HCT116 (cell line): ENCODE measurements around the gene ARCN1. TPM values are rescaled to one million over a fixed set of nuclear protein-coding genes. Genes with fewer than 3 reads are reported as not detected.
A peak's percentile ranks its signal among the peaks of the same experiment; 100 is the strongest.

Experiments
- ATAC-seq: fragments of 200-7000 bp; cut with Tn5 transposase; 2 replicates; pipeline ENCODE4 v1.9.1; 2020; ENCODE audit warnings: mild to moderate bottlenecking, moderate library complexity
- BruUV-seq: library from RNA; stranded (reverse); fragments of 400-500 nt; replicated peaks from 2 replicates; lab custom pipeline; 2021; lab: Mats Ljungman, UMichigan
- CTCF ChIA-PET: fragments of 300-600 bp; sonication (Branson Sonifier 250); formaldehyde crosslinking; loops from one replicate; lab custom pipeline; 2021; ENCODE audit warnings: antibody characterized with exemption; lab: Charles Lee
- POLR2A ChIA-PET: fragments of 300-600, 350-600 bp; sonication (Branson Sonifier 250); formaldehyde crosslinking; loops from one replicate; lab custom pipeline; 2021; ENCODE audit warnings: antibody characterized with exemption; lab: Charles Lee
- RAD21 ChIA-PET, 2 experiments: fragments of 300-600 bp; sonication (Branson Sonifier 250); formaldehyde crosslinking; loops; one replicate each; lab custom pipeline; 2023; ENCODE audit warnings: low total read pairs in 2 of 2; ENCODE audit not compliant: uncharacterized antibody in 2 of 2, unreplicated experiment in 2 of 2, low non-redundant PET in 1 of 2; lab: Charles Lee
- DNase-seq: peaks from one replicate; pipeline ENCODE4 v3.0.0-alpha.2; 2010; ENCODE audit warnings: low read depth, low spot score
- H2AFZ ChIP-seq: fragments of 200-600 bp; shearing (Covaris generic), sonication (generic); 2 replicates; pipeline ENCODE4 v1.6.1; 2017; ENCODE audit warnings: low read depth, mixed run types, mixed read lengths, antibody characterized with exemption, low read length; ENCODE audit not compliant: poor library complexity, severe bottlenecking
- H3K27ac ChIP-seq: 2 replicates; pipeline ENCODE4 v1.5.1; 2012; ENCODE audit warnings: low read depth, low read length
- H3K27me3 ChIP-seq: fragments of 200-600 bp; sonication (generic); 2 replicates; pipeline ENCODE4 v1.6.1; 2016; ENCODE audit warnings: mixed run types, low read length, mixed read lengths; ENCODE audit not compliant: insufficient read depth
- H3K36me3 ChIP-seq, 2 experiments: fragments of 200-500 bp in 1 of 2; fragments of 200-600 bp in 1 of 2; sonication (Bioruptor generic) in 1 of 2; sonication (generic) in 1 of 2; 2 replicates each; pipeline versions ENCODE4 v1.5.1 to v1.6.1; 2014 to 2016; ENCODE audit warnings: low read length in 2 of 2, inconsistent platforms in 1 of 2, mixed read lengths in 1 of 2, mixed run types in 1 of 2; ENCODE audit not compliant: insufficient read depth in 2 of 2, control insufficient read depth in 1 of 2
- H3K4me1 ChIP-seq, 2 experiments: fragments of 200-600 bp in 1 of 2; sonication (generic) in 1 of 2; 2 replicates each; pipeline versions ENCODE4 v1.5.1 to v1.6.1; 2012 to 2017; ENCODE audit warnings: low read length in 2 of 2, inconsistent platforms in 1 of 2, mild to moderate bottlenecking in 1 of 2, mixed read lengths in 1 of 2, mixed run types in 1 of 2, moderate library complexity in 1 of 2; ENCODE audit not compliant: insufficient read depth in 2 of 2, control insufficient read depth in 1 of 2
- H3K4me2 ChIP-seq: fragments of 200-600 bp; sonication (generic); 2 replicates; pipeline ENCODE4 v1.6.1; 2017; ENCODE audit warnings: mixed run types, low read length, mixed read lengths
- H3K4me3 ChIP-seq, 2 experiments: fragments of 200-600 bp in 1 of 2; sonication (generic) in 1 of 2; replicated peaks in 1 of 2; 2 replicates each; pipeline ENCODE4 v1.5.1; 2011 to 2016; ENCODE audit warnings: low read length in 2 of 2, control low read depth in 1 of 2, low read depth in 1 of 2, mild to moderate bottlenecking in 1 of 2, mixed read lengths in 1 of 2, mixed run types in 1 of 2
- H3K79me2 ChIP-seq: fragments of 200-600 bp; sonication (generic); 2 replicates; pipeline ENCODE4 v1.6.1; 2017; ENCODE audit warnings: mild to moderate bottlenecking, mixed run types, low read length, moderate library complexity, mixed read lengths; ENCODE audit not compliant: insufficient read depth
- H3K9ac ChIP-seq: fragments of 200-600 bp; sonication (generic); 2 replicates; pipeline ENCODE4 v1.6.1; 2016; ENCODE audit warnings: low read length, mixed read lengths
- H3K9me2 ChIP-seq: fragments of 200-600 bp; sonication (generic), shearing (Covaris generic); 2 replicates; pipeline ENCODE4 v1.6.1; 2017; ENCODE audit warnings: mixed run types, mild to moderate bottlenecking, moderate library complexity; ENCODE audit not compliant: insufficient read depth
- H3K9me3 ChIP-seq, 2 experiments: fragments of 200-500 bp in 1 of 2; fragments of 200-600 bp in 1 of 2; sonication (Bioruptor generic) in 1 of 2; sonication (generic) in 1 of 2; 2 replicates each; pipeline ENCODE4 v1.6.1; 2014 to 2017; ENCODE audit warnings: low read length in 2 of 2, mixed read lengths in 2 of 2, inconsistent platforms in 1 of 2, low read depth in 1 of 2, mild to moderate bottlenecking in 1 of 2, mixed run types in 1 of 2, moderate library complexity in 1 of 2; ENCODE audit not compliant: control insufficient read depth in 1 of 2, insufficient read depth in 1 of 2
- H4K20me1 ChIP-seq: fragments of 200-600 bp; sonication (generic), shearing (Covaris generic); 2 replicates; pipeline ENCODE4 v1.6.1; 2017; ENCODE audit warnings: mixed run types, mild to moderate bottlenecking, moderate library complexity; ENCODE audit not compliant: insufficient read depth
- ATF3 ChIP-seq: IDR thresholded peaks from 2 replicates; pipeline ENCODE4 v1.6.1; 2012
- CEBPB ChIP-seq: IDR thresholded peaks from 2 replicates; pipeline ENCODE4 v1.6.1; 2012; ENCODE audit warnings: low read depth
- CTCF ChIP-seq, 3 experiments: fragments of 200-600 bp in 1 of 3; sonication (generic) in 1 of 3; IDR thresholded peaks in 2 of 3; conservative IDR thresholded peaks in 1 of 3; 2 replicates each; pipeline ENCODE4 v1.5.1; 2012 to 2017; ENCODE audit warnings: low read depth in 2 of 3, low read length in 2 of 3, antibody characterized with exemption in 1 of 3, borderline replicate concordance in 1 of 3, control low read depth in 1 of 3, mild to moderate bottlenecking in 1 of 3, mixed read lengths in 1 of 3, mixed run types in 1 of 3, moderate library complexity in 1 of 3; ENCODE audit not compliant: insufficient read depth in 1 of 3
- EGR1 ChIP-seq: IDR thresholded peaks from 2 replicates; pipeline ENCODE4 v1.6.1; 2012; ENCODE audit warnings: low read depth
- JUND ChIP-seq: IDR thresholded peaks from 2 replicates; pipeline ENCODE4 v1.6.1; 2012
- POLR2AphosphoS5 ChIP-seq: IDR thresholded peaks from 2 replicates; pipeline ENCODE4 v1.6.1; 2011; ENCODE audit warnings: mild to moderate bottlenecking, low read depth, low read length, moderate library complexity
- SRF ChIP-seq: IDR thresholded peaks from 2 replicates; pipeline ENCODE4 v1.6.1; 2012; ENCODE audit warnings: low read depth
- TCF7L2 ChIP-seq: IDR thresholded peaks from 2 replicates; pipeline ENCODE4 v1.7.0; 2011; ENCODE audit warnings: borderline replicate concordance, inconsistent platforms; ENCODE audit not compliant: insufficient read depth, insufficient read length; ENCODE audit errors: extremely low read depth
- intact Hi-C: fragments of 100-400 bp; cut with micrococcal nuclease; formaldehyde crosslinking; loops from 2 replicates; pipeline ENCODE4 v1.10.0; 2022
- total RNA-seq: library from RNA; stranded (reverse); gene quantifications from one replicate; pipeline ENCODE4 v1.2.1, GENCODE V29; 2021; ENCODE audit not compliant: unreplicated experiment
- TF ChIP-seq, protein P1 (sequence below): IDR thresholded peaks from 2 replicates; pipeline ENCODE4 v1.6.1; 2012

ARCN1 gene
- total RNA-seq, 1 experiment from 2014 or later = 147 TPM

DNA sequence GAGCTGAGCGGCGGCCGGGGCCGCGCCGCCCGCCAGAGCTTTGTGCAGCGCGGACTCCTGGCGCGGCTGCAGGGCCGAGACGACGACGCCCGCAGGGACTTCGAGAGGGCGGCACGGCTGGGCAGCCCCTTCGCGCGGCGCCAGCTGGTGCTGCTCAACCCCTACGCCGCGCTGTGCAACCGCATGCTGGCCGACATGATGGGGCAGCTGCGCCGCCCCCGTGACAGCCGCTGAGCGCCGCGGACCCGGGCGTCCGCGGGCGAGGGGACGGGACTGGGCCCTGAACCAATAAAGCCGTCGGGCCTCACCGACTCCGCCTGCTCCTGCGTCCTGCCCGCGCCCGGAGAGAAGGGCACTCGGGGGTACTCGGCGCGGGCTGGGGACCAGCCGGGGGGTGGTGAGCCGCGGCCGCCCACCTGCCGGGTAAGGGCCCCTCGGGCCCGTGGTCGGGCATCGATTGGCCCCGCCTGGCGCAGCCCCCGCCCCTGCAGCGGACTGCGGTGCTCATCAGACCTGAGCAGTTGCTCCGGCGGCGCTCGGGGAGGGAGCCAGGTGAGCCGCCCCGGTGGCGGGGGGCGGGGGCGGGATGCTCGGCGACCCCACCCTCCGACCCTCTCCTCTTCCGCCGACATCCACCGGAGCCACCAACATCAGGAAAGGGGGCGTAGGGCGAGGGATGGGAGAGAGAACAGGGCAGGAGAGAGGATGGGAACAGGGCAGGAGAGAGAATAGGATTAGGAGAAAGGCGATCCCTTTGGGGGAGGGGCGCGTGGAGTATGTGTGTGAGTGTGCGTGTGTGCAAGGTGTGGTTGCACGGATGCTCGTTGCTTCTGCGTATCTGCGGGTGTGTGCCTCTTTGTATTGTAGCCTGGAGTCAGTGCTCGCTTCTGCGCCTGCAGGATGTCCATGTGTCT, 41.3 kb upstream of the ARCN1 start, which contains the start of gene TMEM25 (continued):
- TF ChIP-seq EGR1 = peak; percentile 80
- TF ChIP-seq POLR2AphosphoS5 = peak; percentile 61
- no peak for TF ChIP-seq ATF3

- Histone ChIP-seq H3K4me3 (peak overlapping the region; percentile 89 to 94), H3K9ac (peak overlapping the region; percentile 65)
These were observed 40.6 kb upstream of the ARCN1 start for GRCh38 chr11:118531597-118532084.

More at GRCh38 chr11:118531597-118532084, 40.6 kb upstream of the ARCN1 start:
- CTCF ChIA-PET = no interaction called here
- intact Hi-C loops = no loop called here
- RAD21 ChIA-PET = no interaction called here
- Histone ChIP-seq H3K9me3 (no peaks in the 10 kb centered on the region), H3K4me1 (peaks cover 13 to 25% of the 10 kb centered on the region in 2 experiments), H3K9me2 (no peaks in the 10 kb centered on the region), H3K27me3 (no peaks in the 10 kb centered on the region), H3K27ac (peak overlapping the region; percentile 87), H3K79me2 (no peaks in the 10 kb centered on the region), H4K20me1 (no peaks in the 10 kb centered on the region), H3K4me2 (peak overlapping the region; percentile 82), H2AFZ (peak overlapping the region; percentile 45), H3K36me3 (no peaks in the 10 kb centered on the region; a peak in 1 of 4 replicates)
- POLR2A ChIA-PET = no interaction called here
- BruUV-seq = TSS peak; percentile 36
- DNase-seq (no peak), ATAC-seq (peak; percentile 46)
- TF ChIP-seq TCF7L2 (no peak), CTCF (IDR thresholded peaks at IDR 0.05 in 2 of 3, conservative IDR thresholded peaks at IDR 0.05 in 1 of 3; ENCODE audit: borderline replicate concordance in 1 of 3, insufficient read depth in 1 of 3, low read depth in 2 of 3, low read length in 2 of 3) (no peak), CEBPB (no peak), EGR1 (no peak), SRF (no peak), JUND (no peak)
- TF ChIP-seq, protein P1, sequence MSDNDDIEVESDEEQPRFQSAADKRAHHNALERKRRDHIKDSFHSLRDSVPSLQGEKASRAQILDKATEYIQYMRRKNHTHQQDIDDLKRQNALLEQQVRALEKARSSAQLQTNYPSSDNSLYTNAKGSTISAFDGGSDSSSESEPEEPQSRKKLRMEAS = no peak
